ENCODE measurements around the gene KCNH1.

Gene KCNH1

GRCh38 chr1:211155040-211155439 is 21.1 kb upstream of the KCNH1 start:
- H3K4me3 ChIP-seq (ENCODE audit: low read depth, low read length) = no peak overlapping the region
- TF ChIP-seq CTCF (IDR thresholded peaks at IDR 0.05; ENCODE audit: control insufficient read depth, extremely low read depth, insufficient read depth) = no peak
- DNase-seq (ENCODE audit: low read depth) = no peak

- no peak overlapping the region for H3K4me3 ChIP-seq (ENCODE audit: low read depth, low read length)
- TF ChIP-seq CTCF (IDR thresholded peaks at IDR 0.05; ENCODE audit: control insufficient read depth, extremely low read depth, insufficient read depth) = no peak
- no peak for DNase-seq (ENCODE audit: low read depth)
Observed at GRCh38 chr1:211153932-211154331, 20.0 kb upstream of the KCNH1 start.

DNA sequence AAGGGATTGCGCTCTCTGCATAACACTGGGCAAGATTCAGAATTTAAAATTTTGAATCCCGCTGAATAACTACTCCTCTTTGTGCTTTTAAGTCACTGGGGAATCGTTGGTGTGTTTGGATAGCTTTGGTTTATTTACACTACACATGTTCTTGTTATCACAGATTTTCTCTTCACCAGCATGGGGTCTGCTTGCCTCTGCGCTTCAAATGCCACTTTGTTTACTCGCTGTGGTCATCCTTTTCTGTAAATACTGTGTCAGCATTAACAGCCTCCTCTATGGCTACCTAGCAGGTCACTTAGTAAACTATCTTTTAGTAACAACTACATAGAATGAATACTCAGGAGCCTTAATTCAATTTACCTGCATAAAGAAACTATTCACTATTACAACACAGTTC is 14.4 kb upstream of the KCNH1 start:
- DNase-seq (ENCODE audit: low read depth) = no peak
- TF ChIP-seq CTCF (IDR thresholded peaks at IDR 0.05; ENCODE audit: control insufficient read depth, extremely low read depth, insufficient read depth) = no peak
- H3K4me3 ChIP-seq (ENCODE audit: low read depth, low read length) = no peak overlapping the region

DNA sequence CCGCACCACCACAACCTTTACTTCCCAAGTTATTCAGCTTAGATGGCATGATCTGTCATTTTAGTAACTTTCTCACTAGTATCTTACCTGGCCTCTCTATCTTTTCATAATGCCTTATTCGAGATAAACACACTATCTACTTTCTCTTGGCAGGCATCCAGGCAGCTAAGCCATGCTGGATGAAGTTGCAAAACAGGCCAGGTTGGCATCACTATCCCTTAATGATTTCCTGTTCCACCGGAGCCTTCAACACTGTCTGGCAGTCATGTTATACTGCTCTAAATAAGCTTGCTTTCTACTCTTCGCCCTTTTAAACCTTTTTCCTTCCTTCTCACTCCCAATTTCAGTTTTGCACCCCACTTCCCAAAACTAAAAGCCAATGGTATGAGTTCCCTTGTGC is 12.0 kb upstream of the KCNH1 start:
- H3K4me3 ChIP-seq (ENCODE audit: low read depth, low read length) = no peak overlapping the region

DNA sequence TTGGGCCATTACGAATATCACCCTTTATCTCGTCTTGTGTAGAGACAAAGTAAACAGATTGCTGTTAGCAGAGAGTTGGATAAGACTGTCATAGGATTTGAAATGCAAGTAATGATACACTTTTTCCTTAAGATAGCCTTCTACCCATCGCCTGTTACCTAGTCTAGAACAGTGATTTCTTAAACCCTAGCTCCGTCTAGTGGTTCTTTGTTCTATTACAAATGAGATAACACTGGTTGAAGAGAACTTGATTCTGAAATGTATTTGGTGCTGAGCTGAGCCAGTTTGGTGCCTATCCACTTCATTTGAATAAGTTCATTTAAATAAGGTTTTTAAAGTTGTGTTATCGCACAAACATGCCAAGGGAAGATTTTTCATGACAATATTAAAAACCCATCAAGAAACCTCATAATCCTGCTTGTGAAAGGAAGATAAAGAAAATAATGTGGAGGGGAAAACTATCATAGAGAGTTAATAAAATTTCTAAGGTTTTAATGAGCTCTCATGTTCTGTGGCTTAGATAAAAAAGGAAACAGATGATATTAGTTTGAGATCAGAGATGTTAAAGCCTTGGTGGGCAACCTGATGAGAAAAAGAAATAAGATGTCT is 1.5 kb upstream of the KCNH1 start:
- no peak overlapping the region for H3K4me3 ChIP-seq (ENCODE audit: low read depth, low read length)
- peak; percentile 38 for DNase-seq (ENCODE audit: low read depth)
- peak; percentile 77 for TF ChIP-seq CTCF (IDR thresholded peaks at IDR 0.05; ENCODE audit: control insufficient read depth, extremely low read depth, insufficient read depth)

More for the DNA sequence above, 12.0 kb upstream of the KCNH1 start:
- peak; percentile 67 for DNase-seq (ENCODE audit: low read depth)
- no peak for TF ChIP-seq CTCF (IDR thresholded peaks at IDR 0.05; ENCODE audit: control insufficient read depth, extremely low read depth, insufficient read depth)

DNA sequence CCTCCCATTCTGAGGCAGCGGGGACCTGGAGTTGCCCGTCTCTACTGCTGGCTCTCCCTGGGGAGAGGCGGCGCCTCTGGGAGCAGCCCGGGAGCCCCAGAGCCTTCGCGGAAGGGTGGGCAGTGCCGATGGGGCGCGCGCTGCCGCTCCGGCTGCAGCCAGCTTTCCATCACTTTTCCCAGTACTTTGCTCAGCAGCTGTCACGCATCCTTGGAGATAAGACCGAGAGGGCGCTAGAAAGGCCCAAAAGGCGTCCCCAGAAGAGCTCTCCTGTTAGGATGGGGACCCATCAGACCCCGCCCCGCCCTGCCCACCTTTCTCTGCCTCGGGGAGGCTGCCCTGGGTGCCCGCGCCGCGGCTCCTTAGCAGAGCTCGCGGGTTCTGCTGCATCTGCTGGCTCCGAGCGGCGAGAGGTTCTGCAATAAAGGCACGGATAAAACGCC is 534 bp downstream of the KCNH1 start:
- no peak for DNase-seq (ENCODE audit: low read depth)
- H3K4me3 ChIP-seq (ENCODE audit: low read depth, low read length) = peak overlapping the region; percentile 20; the same call in 1 of the 2 replicates
- no peak for TF ChIP-seq CTCF (IDR thresholded peaks at IDR 0.05; ENCODE audit: control insufficient read depth, extremely low read depth, insufficient read depth)

Data from LNCaP clone FGC (cell line).